CD4-positive, alpha-beta T cell treated with Interleukin-17A for 1 hour (primary cell): ENCODE results near the gene TENM4.

Experiments
- DNase-seq: peaks from one replicate; pipeline ENCODE4 v3.0.0-alpha.2; 2020

The TENM4 gene

DNA sequence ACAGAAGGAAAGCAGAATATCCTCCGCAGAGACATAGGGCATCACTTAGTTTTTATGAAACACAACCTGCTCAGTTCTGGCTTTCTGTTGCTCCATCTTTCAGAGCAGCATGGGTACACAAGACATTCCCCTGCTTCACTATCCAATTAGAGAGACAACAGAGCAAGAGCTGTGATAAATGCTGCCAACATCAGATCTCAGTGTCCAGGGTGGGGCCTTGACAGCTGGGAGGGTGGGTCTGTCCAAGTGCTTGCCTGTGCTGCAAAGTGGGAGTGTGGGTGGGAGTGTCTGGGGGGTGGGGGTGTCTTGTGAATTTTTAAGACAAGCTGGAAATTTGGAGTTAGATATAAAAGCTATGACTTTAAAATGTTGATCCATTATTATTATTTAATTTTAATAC, 369.6 kb downstream of the TENM4 start:
- no peak for DNase-seq

DNA sequence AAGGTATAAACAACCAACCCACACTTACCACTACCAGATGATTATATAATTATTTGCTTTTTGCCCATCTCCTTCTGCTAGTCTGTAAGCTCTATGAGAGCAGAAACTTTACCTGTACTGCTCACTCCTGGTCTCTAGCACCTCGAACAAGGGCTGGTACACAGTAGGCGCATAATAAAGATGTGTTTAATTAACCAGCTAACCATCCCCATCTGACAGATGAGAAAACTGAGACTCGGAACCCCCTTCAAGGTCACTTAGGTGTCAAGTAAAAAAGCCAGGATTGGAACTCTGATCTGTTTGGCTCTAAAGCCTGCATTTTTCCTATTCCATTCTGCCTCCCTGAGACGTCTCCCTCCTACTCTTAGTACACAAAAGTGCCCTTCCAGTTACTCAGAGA, 370.3 kb downstream of the TENM4 start:
- no peak for DNase-seq

DNA sequence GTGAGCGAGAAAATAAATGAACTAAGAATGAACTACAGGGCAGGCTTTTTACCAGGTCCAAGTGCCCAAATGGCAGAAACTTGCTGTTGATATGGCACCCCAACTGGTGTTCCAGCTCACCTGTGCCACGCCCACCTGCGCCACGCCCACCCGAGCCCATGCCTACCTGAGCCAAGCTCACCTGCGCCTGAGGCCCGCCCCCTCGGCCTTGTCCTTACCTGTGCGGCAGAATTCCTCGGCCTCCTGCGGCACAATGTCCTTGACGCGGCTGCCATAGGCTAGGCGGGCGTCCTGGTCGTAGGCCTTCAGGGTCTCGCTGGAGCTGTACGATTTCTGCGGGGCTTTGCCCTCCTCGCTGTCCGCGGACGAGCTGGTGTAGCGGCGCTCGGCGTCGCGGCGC, 371.3 kb downstream of the TENM4 start:
- no peak for DNase-seq

DNA sequence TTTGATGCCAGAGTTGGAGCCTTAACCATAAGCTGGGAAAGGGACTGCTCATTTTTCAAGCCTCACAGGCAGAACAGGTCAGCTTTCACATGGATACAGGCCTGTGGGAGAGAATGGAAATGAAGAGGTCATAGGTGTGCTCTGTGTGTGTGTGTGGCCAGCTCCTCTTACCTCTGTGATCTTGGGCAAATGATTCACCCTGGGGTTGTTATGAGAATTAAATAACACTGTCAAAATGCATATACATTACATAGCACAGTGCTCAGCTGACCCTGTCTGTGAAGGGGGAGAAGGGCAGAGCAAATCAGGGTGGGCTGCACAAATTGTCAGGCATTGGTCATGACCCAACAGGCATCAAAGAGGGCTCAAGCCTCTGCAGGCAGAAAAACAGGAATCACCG, 372.5 kb downstream of the TENM4 start:
- DNase-seq: no peak

DNA sequence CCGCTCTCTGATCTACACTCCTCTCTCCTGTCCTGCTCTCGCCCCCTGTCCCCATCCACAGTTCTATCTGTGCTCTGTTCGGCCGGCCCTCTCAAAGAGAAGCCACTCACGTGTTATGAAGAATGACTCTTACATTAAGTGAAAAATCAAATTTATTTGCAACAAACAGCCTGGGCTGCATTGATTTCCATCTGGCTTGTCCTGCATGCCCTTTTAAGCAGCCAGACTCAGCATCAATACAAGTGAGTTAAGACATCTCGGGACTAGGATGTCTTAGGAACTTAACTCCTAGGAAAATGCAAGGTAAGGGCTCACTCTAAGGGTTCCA, 373.5 kb downstream of the TENM4 start:
- DNase-seq: no peak

DNA sequence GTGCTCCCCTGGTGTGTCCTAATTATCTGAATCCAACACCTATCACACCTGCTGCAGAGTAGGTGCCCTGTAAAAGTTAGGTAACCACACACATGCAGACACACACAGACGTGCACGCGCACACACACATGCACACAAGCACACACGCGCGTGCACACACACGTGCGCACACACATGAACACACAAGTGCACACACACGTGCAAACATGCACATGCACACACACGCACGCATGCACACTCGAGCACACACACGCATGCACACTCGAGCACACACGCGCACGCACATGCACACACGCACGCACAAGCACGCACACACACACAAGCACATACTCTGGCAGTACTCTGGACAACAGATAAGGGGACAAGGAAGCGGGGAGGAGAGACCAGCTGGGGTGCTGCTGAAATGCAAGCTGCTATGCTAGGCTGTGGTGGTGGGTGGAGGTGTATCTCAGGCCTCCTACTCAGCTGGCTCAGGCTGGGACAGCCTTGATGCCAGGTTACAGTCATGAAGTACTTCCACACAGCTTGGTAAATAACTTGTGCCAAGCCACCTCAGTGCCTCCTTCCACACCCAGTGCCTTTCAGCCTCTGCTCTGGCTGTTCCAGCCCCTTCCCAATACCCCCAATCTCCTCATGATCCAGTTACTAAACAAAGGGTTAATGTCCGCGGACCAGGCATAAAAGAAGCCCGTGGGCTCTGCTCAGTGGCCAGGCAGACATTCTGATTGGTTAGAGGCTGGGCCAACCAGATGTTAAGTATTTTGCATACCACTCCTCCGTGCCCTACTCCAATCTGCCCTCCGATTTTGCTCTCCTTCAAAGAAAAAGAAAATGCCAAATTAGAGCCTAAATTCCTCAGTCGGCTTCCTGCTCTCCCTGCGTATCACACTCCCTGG, 374.1 kb downstream of the TENM4 start:
- no peak for DNase-seq

DNA sequence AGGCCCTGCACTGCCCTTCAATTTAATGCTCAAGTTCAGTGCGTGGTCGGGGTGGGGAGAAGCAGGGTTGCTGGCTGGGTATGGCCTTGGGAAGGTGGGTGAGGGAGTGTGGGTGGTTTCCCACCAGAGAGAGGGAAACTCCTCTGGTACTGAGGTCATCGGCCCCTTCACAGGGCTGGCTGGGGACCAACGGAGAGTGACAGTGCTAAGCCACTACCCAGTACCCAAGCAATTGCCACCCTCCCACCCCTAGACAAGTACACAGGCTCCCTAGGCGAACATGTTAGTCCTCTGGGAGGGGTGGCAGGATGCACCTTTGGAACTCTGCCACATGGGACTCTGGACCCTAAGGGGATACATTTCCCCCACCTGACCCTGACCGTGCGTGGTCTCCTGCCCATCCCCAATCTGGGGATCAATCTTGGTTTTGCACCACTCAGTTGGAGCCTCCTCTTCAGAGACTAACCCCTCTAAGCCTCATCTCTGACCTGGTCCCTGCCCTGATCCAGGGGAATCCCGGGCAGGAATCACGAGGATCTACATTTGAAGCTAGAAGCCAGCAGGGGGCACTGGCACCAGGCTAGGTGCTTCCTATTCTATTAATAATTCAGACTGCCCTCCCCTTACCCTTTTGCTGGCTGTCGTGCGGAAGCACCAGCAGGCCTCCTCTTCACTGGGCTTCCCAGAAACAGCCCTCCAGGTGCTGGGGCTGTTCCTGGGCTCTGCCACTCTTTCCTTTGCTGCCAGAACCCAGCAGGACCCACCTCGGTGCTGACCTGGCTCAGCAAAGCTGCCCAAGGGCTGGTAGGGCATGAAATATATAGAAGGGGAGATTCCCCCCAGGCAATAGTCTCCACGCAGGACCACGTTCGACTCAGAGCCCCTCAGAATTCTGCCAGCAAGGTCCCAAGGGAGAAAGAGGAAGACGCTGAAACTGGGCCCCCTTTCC, 377.7 kb downstream of the TENM4 start:
- no peak for DNase-seq

DNA sequence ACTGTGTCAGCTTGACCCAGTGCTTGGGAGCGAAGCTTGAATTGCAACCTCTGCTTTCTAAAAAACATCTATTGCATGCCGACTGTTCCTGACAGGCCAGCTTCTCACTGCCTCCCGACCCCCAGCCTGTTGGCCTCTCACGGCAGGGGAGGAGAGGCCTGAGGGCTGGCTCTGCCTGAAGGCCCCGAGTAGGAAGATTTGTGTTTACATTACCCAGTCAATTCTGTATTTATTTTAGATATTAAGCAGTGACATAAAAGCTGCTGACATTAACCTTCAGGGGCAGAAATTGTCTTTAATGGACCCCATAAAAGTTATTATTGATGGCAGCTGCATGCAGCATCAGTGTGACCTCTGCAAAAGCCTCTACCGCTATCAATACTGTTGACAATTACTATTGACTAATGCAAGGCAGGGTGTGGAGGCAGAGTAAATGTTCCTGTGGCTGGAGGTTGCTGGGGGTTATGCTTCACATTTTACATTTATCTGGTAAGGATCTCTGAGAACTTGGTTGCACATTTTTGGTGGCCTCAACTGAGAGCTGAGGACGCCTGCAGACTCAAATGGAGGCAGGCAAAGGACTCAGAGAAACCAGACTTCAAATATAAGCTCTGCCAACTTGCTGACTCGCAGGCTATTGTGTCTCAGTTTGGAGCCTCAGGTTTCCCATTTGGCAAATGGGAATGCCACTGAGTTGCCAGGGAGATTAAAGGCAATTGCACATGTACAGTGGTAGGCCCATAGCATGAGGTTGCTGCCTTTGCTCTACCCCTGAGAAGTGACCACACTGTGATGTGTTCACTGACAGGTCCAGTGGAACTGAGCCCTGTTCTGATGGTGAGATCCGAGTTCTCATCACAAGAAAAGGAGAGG, 380.5 kb downstream of the TENM4 start:
- no peak for DNase-seq

DNA sequence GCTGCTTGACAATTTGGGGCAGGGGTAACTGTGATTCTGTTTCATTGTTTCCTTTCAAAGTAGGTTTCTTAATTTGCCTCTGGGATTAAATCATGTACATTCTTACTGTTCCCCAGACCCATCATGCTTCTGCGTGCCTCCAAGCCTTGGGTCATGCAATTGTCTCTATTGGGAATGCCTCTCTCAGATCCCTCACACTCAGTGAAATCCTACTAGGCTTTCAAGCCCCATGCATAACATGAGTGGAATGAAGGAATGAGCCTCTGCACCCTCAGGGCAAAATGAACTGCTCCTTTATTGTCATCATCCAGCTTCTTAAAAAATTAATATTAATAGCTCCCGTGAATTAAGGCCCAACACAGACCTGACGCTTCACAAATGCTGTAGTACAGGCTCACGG, 381.7 kb downstream of the TENM4 start:
- no peak for DNase-seq

DNA sequence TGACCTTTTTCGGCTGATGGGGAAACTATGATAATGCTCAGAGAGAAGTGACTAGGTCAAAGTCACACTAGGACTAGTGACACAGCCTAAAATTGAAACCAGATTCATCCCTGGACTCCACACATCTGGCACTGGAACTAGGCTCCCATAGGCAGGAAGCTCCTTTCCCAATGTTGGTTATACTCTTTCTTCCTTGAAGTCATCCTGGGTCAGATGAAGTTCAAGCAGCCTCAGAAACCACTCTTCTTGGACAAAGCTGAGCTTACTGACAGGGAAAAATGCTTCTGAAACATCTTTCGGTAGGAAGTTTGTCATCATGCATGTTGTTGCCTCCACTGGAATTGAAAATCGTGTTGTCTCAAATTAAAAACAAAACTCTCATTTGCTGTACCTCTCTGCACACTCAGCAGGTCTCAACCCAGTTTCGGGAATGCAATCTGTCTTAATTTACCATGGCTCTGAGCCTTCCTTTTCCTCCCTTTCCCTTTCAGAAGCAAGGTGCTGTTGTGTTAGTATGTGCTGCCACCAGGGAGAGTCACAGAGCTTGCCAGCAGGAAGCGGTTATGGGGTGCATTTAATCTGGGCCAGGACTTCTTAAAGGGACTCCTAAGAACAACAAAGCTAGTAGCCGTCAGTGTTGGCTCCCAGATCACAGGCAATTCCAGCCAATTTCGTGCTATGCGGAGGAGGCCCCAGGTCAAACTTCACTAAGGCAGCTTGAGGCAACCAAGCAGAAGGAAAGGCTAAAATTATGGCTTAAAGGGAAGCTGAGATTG, 384.8 kb downstream of the TENM4 start:
- no peak for DNase-seq

DNA sequence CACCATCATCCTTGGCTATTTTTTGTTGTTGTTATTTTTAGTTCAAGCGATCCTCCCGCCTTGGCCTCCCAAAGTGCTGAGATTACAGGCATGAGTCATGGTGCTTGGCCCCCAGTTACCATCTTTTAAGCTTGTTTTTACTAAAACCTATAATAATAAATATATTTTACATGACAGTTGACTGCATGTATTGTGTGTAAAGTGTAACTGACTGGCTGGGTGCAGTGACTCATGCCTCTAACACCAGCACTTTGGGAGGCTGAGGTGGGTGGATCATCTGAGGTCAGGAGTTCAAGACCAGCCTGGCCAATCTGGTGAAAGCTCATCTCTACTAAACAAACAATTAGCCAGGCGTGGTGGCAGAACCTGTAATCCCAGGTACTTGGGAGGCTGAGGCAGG, 386.2 kb downstream of the TENM4 start:
- no peak for DNase-seq

DNA sequence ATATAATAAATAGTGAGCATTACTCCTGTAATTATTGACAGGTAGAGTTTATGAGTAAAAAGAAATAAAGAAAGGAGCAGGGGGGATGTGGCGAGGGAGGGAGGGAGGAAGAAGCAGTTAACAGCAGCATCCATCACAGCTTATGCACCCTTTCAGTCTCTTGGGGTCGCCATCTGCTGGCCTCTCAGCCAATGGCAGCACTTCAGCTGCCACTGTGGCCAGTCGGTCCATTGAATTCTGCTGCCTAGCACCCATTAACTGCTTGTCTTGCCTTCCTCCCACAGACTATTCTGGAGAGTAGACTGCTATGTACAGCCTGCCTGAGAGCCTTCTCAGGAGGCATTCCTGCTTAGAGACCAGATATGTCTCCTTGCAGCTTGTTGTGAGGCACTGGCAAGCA, 388.3 kb downstream of the TENM4 start:
- no peak for DNase-seq

DNA sequence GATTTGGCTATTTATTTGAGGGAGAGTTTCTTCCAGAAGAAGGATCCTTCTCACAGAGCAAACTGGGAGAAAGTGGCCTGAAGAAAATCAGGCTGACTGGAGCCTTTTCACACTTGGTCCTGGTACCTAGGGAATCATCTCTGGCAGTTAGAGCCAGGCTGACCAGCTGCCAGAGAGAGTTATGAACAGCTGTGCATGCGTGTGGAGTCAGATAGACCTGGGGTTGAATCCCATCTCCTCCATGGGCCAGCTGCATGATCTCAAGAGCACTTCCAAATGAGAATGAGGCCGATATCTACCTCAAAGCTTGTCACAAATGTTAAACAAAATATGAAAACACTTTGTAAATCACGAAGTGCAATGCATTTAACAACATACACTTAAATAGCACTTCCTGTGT, 390.0 kb downstream of the TENM4 start:
- DNase-seq: no peak

DNA sequence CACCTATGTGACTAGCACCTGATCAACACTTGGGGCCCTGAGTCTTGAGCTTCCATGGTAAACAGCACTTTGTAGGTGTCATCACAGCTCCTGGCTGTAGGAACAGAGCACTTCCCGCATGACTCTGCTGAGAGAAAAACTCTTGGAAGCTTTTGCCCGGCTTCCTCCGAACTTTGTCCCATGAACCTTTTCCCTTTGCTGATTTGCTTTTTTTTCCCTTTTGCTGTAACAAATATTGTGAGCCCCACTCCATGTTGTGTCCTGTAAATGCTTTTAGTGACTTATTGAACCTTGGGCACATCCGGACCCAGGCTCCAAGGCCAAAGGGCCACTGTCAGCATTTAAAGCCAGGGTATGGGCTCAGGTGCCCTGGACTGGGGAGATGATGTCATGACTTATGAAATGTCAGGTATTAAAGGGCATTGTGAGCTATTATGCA, 391.1 kb downstream of the TENM4 start:
- no peak for DNase-seq

DNA sequence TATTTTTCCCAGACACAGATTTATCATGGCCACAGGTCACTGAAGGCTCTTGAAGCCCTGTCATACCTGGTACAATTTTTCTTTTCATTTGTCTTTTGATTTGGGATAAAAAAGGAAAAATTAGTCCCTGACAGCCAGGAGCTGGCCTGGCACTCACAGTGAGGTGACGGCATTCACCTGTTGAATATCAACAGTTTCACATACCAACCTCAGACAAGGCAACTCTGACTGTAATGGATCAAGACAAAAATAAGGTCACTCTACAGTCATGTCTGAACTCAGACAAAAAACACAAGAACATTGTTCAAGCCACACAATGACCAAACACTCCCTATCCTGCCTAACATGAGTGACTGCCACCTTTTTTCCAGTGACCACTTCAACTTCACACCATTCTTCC, 392.9 kb downstream of the TENM4 start:
- DNase-seq: no peak

DNA sequence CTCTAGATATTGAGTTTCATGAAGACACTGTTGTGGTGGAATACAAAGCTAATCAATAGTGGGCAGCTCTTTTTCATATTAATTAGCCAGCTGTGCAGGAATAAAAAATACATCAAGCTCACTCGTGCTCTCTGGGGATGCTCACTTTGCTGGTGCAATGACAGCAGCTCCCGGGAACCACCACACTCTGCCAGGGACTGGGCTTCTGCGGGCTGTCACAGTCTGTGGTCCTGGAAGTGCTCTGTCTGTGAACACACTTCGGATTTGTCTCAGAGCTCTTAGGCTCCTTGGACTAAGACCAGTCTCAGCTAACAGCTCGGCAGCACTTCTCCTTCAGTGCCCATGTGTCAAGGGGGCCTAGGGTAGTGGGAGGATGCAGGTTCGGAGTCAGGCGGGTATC, 393.5 kb downstream of the TENM4 start:
- DNase-seq: no peak

DNA sequence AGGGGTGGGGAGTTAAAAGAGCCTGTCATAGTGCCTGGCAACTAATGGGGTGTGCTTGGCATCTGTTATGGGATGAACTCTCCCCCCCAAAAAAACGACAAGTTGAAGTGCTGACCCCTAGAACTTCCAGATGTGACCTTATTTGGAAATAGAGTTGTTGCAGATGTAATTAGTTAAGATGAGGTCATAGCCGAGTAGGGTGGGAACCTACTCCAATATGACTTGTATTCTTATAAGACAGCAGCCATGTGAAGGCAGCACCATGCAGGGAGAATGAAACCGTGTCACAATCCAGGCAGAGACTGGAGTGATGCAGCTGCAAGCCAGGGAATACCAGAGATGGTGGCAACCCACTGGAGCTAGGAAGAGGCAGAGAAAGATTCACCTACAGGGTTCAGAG, 394.5 kb downstream of the TENM4 start:
- DNase-seq: no peak

DNA sequence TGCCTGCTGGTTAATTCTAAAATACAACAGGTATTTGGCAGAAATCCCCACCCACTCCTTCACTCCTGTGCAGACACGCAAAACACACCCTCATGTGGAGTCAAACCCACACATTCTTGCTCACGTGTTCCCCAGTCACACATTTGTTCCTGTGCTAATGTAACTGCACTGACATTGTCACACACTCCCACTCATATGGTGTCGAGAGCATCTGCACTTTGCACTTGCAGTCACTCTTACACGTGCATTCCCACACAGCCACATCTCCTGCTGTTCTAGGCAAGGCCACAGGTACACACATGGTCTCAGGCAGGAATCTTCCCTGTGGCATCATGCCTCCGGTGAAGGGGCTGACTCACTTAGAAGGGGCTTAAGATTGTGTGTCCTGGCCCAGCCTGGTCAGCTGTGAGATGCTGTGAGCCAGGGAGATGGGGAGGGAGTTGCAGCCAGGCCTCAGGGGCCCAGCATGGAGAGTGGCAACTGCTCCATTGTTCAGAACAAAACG, 395.0 kb downstream of the TENM4 start:
- no peak for DNase-seq

DNA sequence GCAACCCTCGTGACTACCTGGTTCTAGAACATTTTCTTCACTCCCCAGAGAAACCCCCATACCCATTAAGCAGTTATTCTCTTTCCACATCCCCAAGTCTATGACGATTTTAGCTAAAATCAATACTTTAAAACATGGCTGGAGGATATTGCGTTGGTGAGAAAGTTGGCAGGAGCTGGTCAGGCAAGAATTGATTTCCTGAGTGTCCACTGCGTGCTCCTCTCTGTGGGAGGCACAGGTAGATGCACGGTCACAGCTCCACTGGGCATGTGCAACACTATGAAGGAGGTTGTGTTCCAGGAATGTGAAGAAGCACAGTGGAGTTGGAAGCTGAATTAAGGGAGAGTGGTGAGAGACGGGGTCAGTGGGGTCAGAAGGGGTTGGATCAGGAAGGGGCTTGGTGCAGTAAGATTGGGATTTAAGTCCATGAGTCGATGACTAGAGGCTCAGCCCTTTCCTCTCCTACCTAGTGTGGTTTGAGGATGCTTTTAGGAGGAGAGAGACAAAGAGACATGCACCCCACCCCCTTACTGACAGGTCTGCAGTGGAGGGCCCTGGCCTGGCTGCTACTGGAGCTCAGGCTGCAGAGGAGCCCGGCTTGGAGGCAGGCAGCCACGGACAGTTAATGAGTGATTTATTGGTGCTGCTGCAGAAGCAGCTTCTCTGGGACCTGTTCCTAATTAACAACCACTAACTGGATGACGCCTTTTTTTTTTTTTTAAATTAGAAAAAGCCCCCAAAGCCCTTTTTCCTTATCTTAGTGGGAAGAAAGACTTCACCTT, 395.6 kb downstream of the TENM4 start:
- DNase-seq: no peak

DNA sequence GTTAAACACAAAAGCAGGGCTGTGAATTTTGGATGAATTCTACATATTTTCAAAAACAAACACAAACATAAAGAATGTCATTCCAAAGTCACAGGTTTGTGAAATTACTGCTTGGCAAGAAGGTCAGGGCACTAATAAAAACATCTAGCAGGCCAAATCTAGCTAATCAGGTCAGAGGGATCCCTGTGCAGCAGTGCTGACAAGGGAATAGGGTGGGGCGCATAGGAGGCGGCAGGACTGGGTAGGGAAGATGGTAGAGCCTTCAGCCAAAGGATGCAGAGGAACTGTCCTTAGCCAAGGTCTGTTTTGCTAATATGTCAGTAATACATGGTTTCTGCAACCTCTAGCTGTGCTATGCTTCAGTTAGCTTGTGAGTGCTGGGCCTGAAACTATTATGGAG, 396.6 kb downstream of the TENM4 start:
- DNase-seq: no peak

DNA sequence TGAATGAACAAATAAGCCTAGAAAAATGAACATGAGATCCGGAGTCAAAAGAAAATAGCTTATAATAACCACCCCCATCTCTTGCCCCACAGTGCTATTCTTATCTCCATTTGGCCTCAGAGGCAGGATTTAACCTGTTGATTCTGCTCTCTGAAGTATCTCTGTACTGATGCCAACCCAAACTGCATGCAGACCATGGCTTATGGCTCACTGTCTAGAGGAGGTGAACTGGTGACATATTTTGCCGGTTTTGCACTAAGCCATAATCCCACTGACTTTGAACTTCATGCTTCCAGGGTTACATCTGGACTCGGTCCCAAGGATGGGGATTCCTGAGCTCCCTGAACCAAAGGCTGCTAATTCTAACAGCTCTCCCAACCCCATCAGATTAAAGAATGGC, 397.1 kb downstream of the TENM4 start:
- no peak for DNase-seq
